HG03354 (cell line): ENCODE measurements around the gene CD28.

ENCODE experiments used
- ATAC-seq: cut with Tn5 transposase; IDR thresholded peaks from one replicate; pipeline ENCODE4 v1.9.1; 2021; ENCODE audit warnings: mild to moderate bottlenecking; ENCODE audit not compliant: unreplicated experiment, poor library complexity, severe bottlenecking

Gene CD28

DNA sequence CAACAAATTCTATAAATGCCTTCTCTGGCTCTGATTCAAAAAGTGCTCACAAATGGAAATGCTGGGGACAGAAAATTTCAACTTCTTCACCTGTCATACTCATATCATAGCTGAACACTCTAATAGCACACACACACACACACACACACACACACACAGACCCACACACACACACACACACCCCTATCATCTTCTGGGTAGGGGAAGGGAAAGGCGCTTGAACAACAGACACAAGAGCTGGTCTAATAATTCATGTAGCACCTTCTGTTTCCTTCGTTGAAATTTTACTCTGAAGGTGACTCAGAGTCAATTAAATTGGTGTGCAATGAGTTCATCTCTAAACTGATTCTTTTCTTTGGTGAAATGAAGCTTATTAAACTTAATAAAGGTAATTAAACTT, 32.9 kb downstream of the CD28 start:
- ATAC-seq, result no peak

- no peak for ATAC-seq
Measured at GRCh38 chr2:203740871-203741281, 34.4 kb downstream of the CD28 start.

GRCh38 chr2:203741566-203741965, 35.1 kb downstream of the CD28 start:
- no peak for ATAC-seq

DNA sequence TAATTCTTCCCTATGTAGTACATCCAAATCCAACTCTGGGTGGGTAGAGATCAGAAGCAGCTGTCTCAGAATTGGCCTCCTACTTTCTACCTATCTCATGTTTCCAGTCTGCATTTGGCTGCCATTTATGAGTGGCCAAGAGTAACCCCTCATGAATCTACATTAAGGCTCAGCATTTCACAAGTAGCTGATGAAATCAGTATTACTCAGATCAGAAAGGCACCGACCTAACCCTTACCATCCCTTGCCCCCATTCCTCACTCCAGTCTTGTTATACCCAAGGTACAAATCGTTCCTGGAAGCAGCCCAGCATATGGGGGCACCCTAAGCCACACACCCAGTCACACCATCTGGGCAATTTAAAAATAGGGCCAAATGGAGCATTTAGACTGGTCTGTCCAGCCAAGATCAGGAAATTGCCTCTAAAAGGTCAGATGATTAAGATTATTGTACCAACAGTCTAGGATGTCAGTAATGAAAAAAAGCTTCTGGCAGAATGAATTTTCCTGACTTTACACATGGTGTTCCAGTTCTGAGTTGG, 37.1 kb downstream of the CD28 start:
- no peak for ATAC-seq

GRCh38 chr2:203744091-203744490, 37.7 kb downstream of the CD28 start:
- no peak for ATAC-seq

DNA sequence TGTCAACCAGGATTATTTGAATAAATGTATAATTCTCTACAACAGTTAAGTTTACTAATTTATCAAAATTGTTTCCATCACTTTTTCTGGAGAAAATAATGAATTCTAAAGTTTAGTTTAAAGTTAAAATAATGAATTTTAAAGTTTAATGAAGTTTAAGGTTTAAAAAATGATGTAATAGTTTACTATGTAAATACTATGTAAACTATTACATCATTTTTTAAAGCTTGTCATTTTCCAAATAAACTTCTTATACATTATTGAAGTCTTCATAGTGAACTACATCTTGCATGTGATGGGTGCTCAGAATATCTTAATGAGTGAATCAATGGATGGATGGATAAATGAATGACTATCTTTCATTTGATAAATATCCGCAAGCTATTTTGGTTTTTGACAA, 38.8 kb downstream of the CD28 start:
- ATAC-seq, result no peak

DNA sequence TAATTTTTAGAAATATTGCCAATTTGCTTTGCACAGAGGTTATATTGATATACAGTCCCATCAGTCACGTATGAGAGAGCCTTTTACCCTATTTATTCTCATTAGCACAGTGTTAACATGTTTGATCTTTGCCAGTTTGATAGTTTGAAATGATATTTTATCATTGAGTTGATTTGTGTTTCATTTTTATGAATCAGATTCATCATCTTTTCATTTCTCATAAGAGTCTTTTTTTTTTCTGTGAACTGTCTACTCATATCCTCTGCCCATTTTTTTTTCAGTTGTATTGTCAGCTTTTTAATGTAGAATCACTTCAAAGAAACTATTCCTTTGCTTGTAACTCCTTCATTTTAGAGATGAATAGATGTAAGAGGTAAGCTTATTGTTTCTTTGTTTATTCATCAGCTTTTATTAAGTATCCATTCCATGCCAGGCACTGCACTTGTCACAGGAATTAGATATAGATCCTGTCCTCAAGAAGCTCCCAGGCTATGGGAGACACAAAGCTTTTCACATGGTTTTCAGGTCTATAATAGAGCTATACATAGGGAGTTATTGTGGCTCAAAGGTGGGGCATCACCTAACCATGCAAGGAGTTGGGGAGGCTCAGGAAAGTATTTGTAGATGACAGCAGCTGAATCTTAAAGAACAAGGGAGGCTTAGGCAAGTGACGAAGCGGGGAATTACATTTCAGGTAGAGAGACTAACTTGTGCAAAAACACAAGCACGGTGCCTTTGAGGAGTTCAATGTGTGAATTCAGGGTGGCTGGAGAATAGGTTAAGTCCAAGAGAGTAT, 42.1 kb downstream of the CD28 start:
- no peak for ATAC-seq

DNA sequence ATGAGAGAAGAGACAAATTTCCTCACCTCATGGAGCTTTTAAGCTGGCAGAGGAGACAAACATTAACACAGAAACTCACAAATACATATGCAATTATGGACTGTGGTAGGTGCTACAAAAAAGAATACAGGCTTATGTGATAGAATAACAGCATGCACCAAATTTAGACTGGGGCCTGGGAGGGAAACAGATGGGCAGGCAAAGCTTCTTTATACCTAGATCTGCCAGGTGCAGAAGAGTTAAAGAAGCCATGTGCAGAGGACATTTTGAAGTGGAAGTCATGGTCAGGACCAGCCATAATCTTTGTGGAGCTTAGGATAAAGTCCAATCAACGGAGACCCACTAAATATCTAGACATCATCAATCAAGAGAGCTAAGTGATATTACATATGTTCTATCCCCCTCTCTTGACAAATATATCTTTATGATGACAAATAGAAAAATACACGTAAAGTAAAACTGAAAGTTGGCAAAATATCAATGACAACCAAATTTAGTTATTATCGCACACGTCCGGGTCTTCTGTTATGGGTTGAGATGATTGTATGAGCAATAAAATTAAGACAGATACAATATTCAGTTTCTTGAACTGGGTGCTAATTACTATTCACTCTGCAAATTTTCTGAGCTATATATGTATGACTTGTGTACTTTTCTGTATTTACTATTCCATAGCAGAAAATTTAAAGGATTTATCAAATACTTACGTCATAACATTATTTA, 44.1 kb downstream of the CD28 start:
- no peak for ATAC-seq

DNA sequence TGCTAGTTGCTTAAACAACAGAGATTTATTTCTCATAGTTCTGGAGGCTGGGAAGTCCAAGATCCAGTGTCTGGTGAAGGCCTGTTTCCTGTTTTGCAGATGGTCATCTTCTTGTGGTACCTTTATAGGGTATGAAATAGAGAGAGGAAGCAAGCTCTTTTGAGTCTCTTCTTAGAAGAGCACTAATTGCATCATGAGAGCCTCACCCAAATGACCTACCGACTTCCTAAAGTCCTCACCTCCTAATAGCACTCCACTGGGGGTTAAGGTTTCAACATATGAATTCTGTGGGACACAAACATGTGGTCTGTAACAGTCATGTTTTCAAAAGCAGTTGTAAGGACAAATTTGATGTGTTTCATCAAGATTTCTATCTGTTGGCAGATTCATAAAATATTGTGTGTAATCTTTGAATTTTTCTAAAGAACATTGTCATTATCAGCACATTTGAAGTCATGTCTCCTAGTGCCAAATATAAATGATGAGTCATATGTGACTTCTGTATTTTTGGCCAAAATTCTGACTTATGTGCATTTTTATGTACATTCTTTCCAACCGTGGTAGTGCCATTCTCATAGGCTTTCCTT, 45.3 kb downstream of the CD28 start:
- no peak for ATAC-seq

DNA sequence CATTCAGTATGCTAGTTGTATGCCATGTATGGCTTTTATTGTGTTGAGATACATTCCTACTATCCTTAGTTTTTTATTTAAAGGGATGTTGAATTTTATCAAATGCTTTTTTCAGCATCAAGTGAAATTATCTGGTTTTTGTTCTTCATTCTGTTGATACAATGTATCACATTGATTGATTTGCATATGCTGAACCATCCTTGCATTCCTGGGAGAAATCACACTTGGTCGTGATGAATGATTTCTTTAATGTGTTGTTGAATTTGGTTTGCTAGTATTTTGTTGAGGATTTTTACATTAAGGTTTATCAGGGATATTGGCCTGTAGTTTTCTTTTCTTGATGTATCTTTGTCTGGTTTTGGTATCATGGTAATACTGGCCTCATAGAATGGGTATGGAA, 49.7 kb downstream of the CD28 start:
- no peak for ATAC-seq

DNA sequence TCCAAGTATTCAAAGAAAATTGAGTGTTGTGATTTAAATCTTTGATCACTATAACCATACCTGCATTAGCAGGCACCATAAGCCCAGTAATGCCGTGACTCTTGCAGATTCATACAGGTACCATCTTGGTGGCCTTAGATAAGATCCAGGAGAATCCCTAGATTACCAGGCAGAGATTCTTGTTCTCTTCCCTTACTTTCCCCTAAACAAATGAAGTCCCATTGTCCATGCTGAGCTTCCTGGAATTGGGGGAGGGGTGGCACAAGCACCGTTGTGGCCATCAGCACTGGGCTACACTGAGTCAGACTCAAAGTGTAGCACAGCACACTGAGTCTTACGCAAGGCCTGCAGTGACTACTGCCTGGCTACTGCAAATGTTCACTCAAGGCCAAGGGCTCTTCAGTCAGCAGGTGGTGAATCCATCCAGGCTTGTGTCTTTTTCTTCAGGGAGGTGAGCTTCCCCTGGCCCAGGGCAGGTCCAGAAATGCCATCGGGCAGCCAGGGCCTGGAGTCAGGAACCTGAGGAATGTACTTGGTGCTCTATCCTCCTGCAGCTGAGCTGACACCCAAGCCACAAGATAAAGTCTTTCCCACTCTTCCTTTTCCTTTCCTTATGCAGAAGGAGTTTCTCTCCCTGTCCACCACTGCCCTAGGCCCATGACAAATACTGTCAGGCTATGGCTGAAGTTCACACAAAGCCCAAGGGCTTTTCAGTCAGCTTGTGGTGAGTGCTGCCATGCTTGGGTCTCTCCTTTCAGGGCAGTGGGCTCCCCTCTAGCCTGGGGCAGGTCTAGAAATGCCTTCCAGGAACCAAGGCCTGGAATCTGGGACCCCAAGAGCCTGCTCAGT, 52.6 kb downstream of the CD28 start:
- no peak for ATAC-seq

DNA sequence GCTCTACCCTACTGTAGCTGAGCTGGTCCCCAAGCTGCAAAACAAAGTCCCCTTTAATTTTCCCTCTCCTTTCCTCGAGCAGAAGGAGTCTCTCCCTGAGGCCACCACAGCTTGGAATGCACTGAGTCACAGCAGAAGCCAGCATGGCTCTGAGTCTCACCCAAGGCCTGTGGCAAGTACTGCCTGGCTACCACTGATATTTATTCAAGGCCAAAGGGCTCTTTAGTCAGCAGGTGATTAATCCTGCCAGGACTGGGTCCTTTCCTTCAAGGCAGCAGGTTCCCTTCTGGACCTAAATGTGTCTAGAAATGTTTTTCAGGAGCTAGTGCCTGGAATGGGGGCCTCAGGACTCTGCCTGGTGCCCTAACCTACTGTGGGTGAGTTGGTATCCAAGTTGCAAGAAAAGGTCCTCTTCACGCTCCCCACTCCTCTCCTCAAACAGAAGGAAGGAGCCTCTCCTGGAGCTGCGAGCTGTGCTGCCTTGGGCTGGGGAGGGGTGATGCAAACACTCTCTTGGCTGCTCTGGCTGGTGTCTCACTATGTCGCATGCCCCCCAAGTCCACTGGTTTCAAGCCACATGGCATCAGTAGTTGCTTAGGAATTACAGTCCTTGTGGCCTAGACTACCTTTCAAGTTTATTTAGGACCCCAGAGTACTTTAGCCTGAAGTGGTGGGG, 53.4 kb downstream of the CD28 start:
- ATAC-seq, result no peak

- no peak for ATAC-seq
Measured at GRCh38 chr2:203761121-203761520, 54.7 kb downstream of the CD28 start.

GRCh38 chr2:203763241-203763937, 57.0 kb downstream of the CD28 start:
- ATAC-seq, result no peak

- no peak for ATAC-seq
Measured at GRCh38 chr2:203763938-203764664, 57.7 kb downstream of the CD28 start.

- ATAC-seq, result no peak
Measured at GRCh38 chr2:203772456-203773165, 66.2 kb downstream of the CD28 start.

- ATAC-seq, result no peak
Measured at GRCh38 chr2:203774760-203775159, 68.3 kb downstream of the CD28 start.
